Endodermal cell (in vitro differentiated cells): ENCODE results near the gene CEP57L1. TPM values are rescaled to one million over a fixed set of nuclear protein-coding genes. Genes with fewer than 3 reads are reported as not detected.

Source experiments
- DNase-seq: peaks from one replicate; pipeline ENCODE4 v3.0.0-alpha.2; 2017
- H3K27ac ChIP-seq: 2 replicates; pipeline ENCODE4 v1.5.1; 2013; ENCODE audit warnings: mild to moderate bottlenecking, low read depth, low read length, moderate library complexity
- H3K27me3 ChIP-seq: 2 replicates; pipeline ENCODE4 v1.6.1; 2013; ENCODE audit warnings: mild to moderate bottlenecking, low read length, moderate library complexity; ENCODE audit not compliant: insufficient read depth, control insufficient read depth, poor library complexity, severe bottlenecking
- H3K36me3 ChIP-seq: 2 replicates; pipeline ENCODE4 v1.7.0; 2013; ENCODE audit warnings: mild to moderate bottlenecking, low read length, moderate library complexity; ENCODE audit not compliant: control insufficient read depth, insufficient read depth
- H3K4me1 ChIP-seq: one replicate; pipeline ENCODE4 v1.7.0; 2013; ENCODE audit warnings: low read length; ENCODE audit not compliant: control insufficient read depth, insufficient read depth
- H3K4me3 ChIP-seq: 2 replicates; pipeline ENCODE4 v1.5.1; 2013; ENCODE audit warnings: mild to moderate bottlenecking, low read length, moderate library complexity
- H3K9ac ChIP-seq: 2 replicates; pipeline ENCODE4 v1.6.1; 2013; ENCODE audit warnings: mild to moderate bottlenecking, low read length, moderate library complexity; ENCODE audit not compliant: poor library complexity, severe bottlenecking; ENCODE audit errors: extremely low read depth
- H3K9me3 ChIP-seq: 2 replicates; pipeline ENCODE4 v1.6.1; 2013; ENCODE audit warnings: mild to moderate bottlenecking, low read length, moderate library complexity; ENCODE audit not compliant: control insufficient read depth
- H3K27ac Mint-ChIP-seq: 2 replicates; pipeline ENCODE4 v1.8.0; 2020; ENCODE audit warnings: mixed read lengths
- H3K27me3 Mint-ChIP-seq: 2 replicates; pipeline ENCODE4 v1.8.0; 2021; ENCODE audit warnings: mild to moderate bottlenecking, mixed read lengths; ENCODE audit not compliant: insufficient read depth
- H3K36me3 Mint-ChIP-seq: 2 replicates; pipeline ENCODE4 v1.8.0; 2020; ENCODE audit warnings: low read depth, mixed read lengths
- H3K4me1 Mint-ChIP-seq: 2 replicates; pipeline ENCODE4 v1.8.0; 2020; ENCODE audit warnings: mixed read lengths
- H3K4me3 Mint-ChIP-seq: 2 replicates; pipeline ENCODE4 v1.8.0; 2020; ENCODE audit warnings: mild to moderate bottlenecking, moderate library complexity, mixed read lengths
- H3K9me3 Mint-ChIP-seq: 2 replicates; pipeline ENCODE4 v1.8.0; 2020; ENCODE audit warnings: mild to moderate bottlenecking, mixed read lengths
- CTCF ChIP-seq: fragments of 200-600 bp; sonication (generic); conservative IDR thresholded peaks from 2 replicates; pipeline ENCODE4 v1.5.0; 2021; ENCODE audit warnings: antibody characterized with exemption, mild to moderate bottlenecking
- WGBS, 2 experiments: methylation state at CpG; one replicate each; pipeline versions ENCODE4 v1.1.5 to v1.1.7; 2013; ENCODE audit warnings: missing lambda C conversion rate in 2 of 2, mixed read lengths in 1 of 2; ENCODE audit not compliant: insufficient coverage in 1 of 2, insufficient read length in 1 of 2; 5-methylcytosine and 5-hydroxymethylcytosine counted together
- total RNA-seq, 2 donors: library from RNA; stranded (reverse); fragmentation: NEBNext Ultra II Directional in 1 of 2; extraction: Animal tissue kit (Norgen Biotek cat#: 25700) in 1 of 2; gene quantifications; 2 replicates in 1 of 2; 3 replicates in 1 of 2; pipeline ENCODE4 v1.2.1, GENCODE V29; 2021

Gene CEP57L1
- total RNA-seq, 2 donors from 2014 or later, result 8.4 to 17.6 TPM

- no peaks in the 10 kb centered on the region for H3K4me1 Mint-ChIP-seq
- WGBS, 2 experiments, result 90 to 100% methylated on average over 1 of the region's 1 CpG
Measured at GRCh38 chr6:109212683-109213082, 117.4 kb downstream of the CEP57L1 start.

More at GRCh38 chr6:109212683-109213082, 117.4 kb downstream of the CEP57L1 start:
- H3K4me1 ChIP-seq, result no peaks in the 10 kb centered on the region
- H3K27me3 ChIP-seq, result no peaks in the 10 kb centered on the region
- H3K9ac ChIP-seq, result no peak overlapping the region
- Mint-ChIP-seq H3K27ac (no peak overlapping the region), H3K27me3 (peaks cover 3% of the 10 kb centered on the region), H3K9me3 (peaks cover 4% of the 10 kb centered on the region), H3K36me3 (no peaks in the 10 kb centered on the region), H3K4me3 (no peak overlapping the region)
- no peaks in the 10 kb centered on the region for H3K36me3 ChIP-seq
- no peak overlapping the region for H3K27ac ChIP-seq
- no peak overlapping the region for H3K4me3 ChIP-seq
- TF ChIP-seq CTCF, result no peak
- peaks cover 5% of the 10 kb centered on the region for H3K9me3 ChIP-seq
- DNase-seq, result no peak

Other genes with a start within 250 kb of the CEP57L1 start
- gene ARMC2, start 247.1 kb upstream of the CEP57L1 start, total RNA-seq, result 1 to 10 TPM; 7.1 to 8.3 TPM
- gene SESN1, start 661 bp upstream of the CEP57L1 start, total RNA-seq, result 10 to 100 TPM in 1 of 2 donors, 1 to 10 TPM in 1; 7.5 to 13.1 TPM